HepG2 (cell line): Measurements from ENCODE around the gene SLC17A9. TPM values are rescaled to one million over a fixed set of nuclear protein-coding genes. Genes with fewer than 3 reads are reported as not detected.

Experiments used
- HOMEZ ChIP-seq: IDR thresholded peaks from 2 replicates; pipeline ENCODE4 v1.6.1; 2016; ENCODE audit warnings: low read depth
- HOXA9 ChIP-seq: sonication (generic); formaldehyde crosslinking; IDR thresholded peaks from 2 replicates; pipeline ENCODE4 v1.8.1; 2022; ENCODE audit warnings: missing genetic modification reagents, mild to moderate bottlenecking, moderate library complexity, borderline replicate concordance
- MEIS1 ChIP-seq: sonication (generic); formaldehyde crosslinking; IDR thresholded peaks from 2 replicates; pipeline ENCODE4 v1.9.0; 2021; ENCODE audit warnings: mild to moderate bottlenecking, missing genetic modification reagents, moderate library complexity, borderline replicate concordance
- NR2F6 ChIP-seq, 2 experiments: IDR thresholded peaks; 2 replicates each; pipeline ENCODE4 v1.6.1; 2016; ENCODE audit warnings: antibody characterized with exemption in 1 of 2, mild to moderate bottlenecking in 1 of 2
- SIX1 ChIP-seq: sonication (generic); formaldehyde crosslinking; IDR thresholded peaks from 2 replicates; pipeline ENCODE4 v1.4.0; 2020; ENCODE audit warnings: missing genetic modification reagents, borderline replicate concordance
- SOX13 ChIP-seq, 3 experiments: fragments of 450-650 bp in 1 of 3; sonication (generic) in 1 of 3; formaldehyde crosslinking in 1 of 3; IDR thresholded peaks in 2 of 3; conservative IDR thresholded peaks in 1 of 3; 2 replicates each; pipeline versions ENCODE4 v1.5.0 to v1.6.1; 2016 to 2020; ENCODE audit warnings: antibody characterized with exemption in 1 of 3, mild to moderate bottlenecking in 1 of 3, missing compliant biosample characterization in 1 of 3, missing genetic modification reagents in 1 of 3, moderate library complexity in 1 of 3
- SP5 ChIP-seq: IDR thresholded peaks from 2 replicates; pipeline ENCODE4 v1.6.1; 2016; ENCODE audit warnings: low read depth, borderline replicate concordance
- ZC3H13 ChIP-seq: sonication (generic); formaldehyde crosslinking; IDR thresholded peaks from 2 replicates; pipeline ENCODE4 v1.8.1; 2023; ENCODE audit warnings: mild to moderate bottlenecking, missing genetic modification reagents, moderate library complexity
- ZFP36L2 ChIP-seq: sonication (generic); formaldehyde crosslinking; IDR thresholded peaks from 2 replicates; pipeline ENCODE4 v1.4.0; 2020; ENCODE audit warnings: missing genetic modification reagents
- ZFP41 ChIP-seq: sonication (generic); formaldehyde crosslinking; IDR thresholded peaks from 2 replicates; pipeline ENCODE4 v1.4.0; 2020; ENCODE audit warnings: mild to moderate bottlenecking, missing genetic modification reagents, borderline replicate concordance
- ZNF3 ChIP-seq: IDR thresholded peaks from 2 replicates; pipeline ENCODE4 v1.7.0; 2017; ENCODE audit warnings: inconsistent platforms
- ZNF329 ChIP-seq: sonication (generic); formaldehyde crosslinking; IDR thresholded peaks from 2 replicates; pipeline ENCODE4 v1.9.0; 2021; ENCODE audit warnings: low read depth, mild to moderate bottlenecking, missing genetic modification reagents
- ZNF414 ChIP-seq: sonication (generic); formaldehyde crosslinking; IDR thresholded peaks from 2 replicates; pipeline ENCODE4 v1.5.0; 2020; ENCODE audit warnings: missing genetic modification reagents
- ZNF44 ChIP-seq: sonication (generic); formaldehyde crosslinking; IDR thresholded peaks from 2 replicates; pipeline ENCODE4 v1.5.1; 2020; ENCODE audit warnings: mild to moderate bottlenecking, missing genetic modification reagents
- ZNF484 ChIP-seq: sonication (generic); formaldehyde crosslinking; IDR thresholded peaks from 2 replicates; pipeline ENCODE4 v1.5.1; 2020; ENCODE audit warnings: mild to moderate bottlenecking, low read depth, missing genetic modification reagents, borderline replicate concordance
- ZNF496 ChIP-seq: sonication (generic); formaldehyde crosslinking; IDR thresholded peaks from 2 replicates; pipeline ENCODE4 v1.8.1; 2023; ENCODE audit warnings: mild to moderate bottlenecking, moderate library complexity, missing genetic modification reagents; ENCODE audit not compliant: insufficient replicate concordance
- ZNF672 ChIP-seq: sonication (generic); formaldehyde crosslinking; IDR thresholded peaks from 2 replicates; pipeline ENCODE4 v1.8.1; 2022; ENCODE audit warnings: missing genetic modification reagents
- ZSCAN25 ChIP-seq: sonication (generic); formaldehyde crosslinking; IDR thresholded peaks from 2 replicates; pipeline ENCODE4 v1.8.0; 2022; ENCODE audit warnings: mild to moderate bottlenecking, missing genetic modification reagents
- polyA plus RNA-seq, 8 experiments: library from polyadenylated mRNA; depleted of rRNA in 3 of 8; stranded (reverse) in 7 of 8; unstranded in 1 of 8; fragments of >200 nt; fragmentation: Illumina TruSeq in 4 of 8; extraction: Trizol in 4 of 8; gene quantifications; 2 replicates each; pipeline versions ENCODE4 v1.2.1 to v1.2.3, GENCODE V29; 2011 to 2016; ENCODE audit warnings: low read depth in 4 of 8, missing spikeins in 1 of 8, mixed read lengths in 1 of 8; ENCODE audit not compliant: insufficient read depth in 1 of 8
- total RNA-seq, 5 experiments: library from RNA; depleted of rRNA; stranded (reverse); fragments of >200 nt; fragmentation: Illumina TruSeq; extraction: Trizol; gene quantifications; 2 replicates each; pipeline ENCODE4 v1.2.3, GENCODE V29; 2016; ENCODE audit warnings: low read depth in 1 of 5
- TF ChIP-seq, protein P1 (sequence below): sonication (generic); formaldehyde crosslinking; IDR thresholded peaks from 2 replicates; pipeline ENCODE4 v1.4.0; 2020; ENCODE audit warnings: missing genetic modification reagents
- TF ChIP-seq, protein P2 (sequence below), 2 experiments: sonication (generic) in 1 of 2; formaldehyde crosslinking in 1 of 2; IDR thresholded peaks; 2 replicates each; pipeline versions ENCODE4 v1.4.0 to v1.6.1; 2016 to 2020; ENCODE audit warnings: borderline replicate concordance in 1 of 2, low read depth in 1 of 2, mild to moderate bottlenecking in 1 of 2, missing genetic modification reagents in 1 of 2

SLC17A9 gene
- total and polyA plus RNA-seq, 2 of the 13 experiments (the other 11 are each of a cell fraction or from before 2014, with no cell fraction given), result 110 to 191 TPM

GRCh38 chr20:62968378-62969178 is 16.1 kb downstream of the SLC17A9 start (continued):
- TF ChIP-seq SOX13 (IDR thresholded peaks at IDR 0.05) (no peak), SOX13 (CRISPR knock-in tag; conservative IDR thresholded peaks at IDR 0.05 in 1 of 2, IDR thresholded peaks at IDR 0.05 in 1 of 2) (no peak), ZC3H13 (CRISPR knock-in tag) (peak; percentile 93), ZNF3 (CRISPR knock-in tag) (no peak), ZNF672 (CRISPR knock-in tag) (peak; percentile 43; the same call in 1 of the 2 replicates), ZNF414 (CRISPR knock-in tag) (no peak), HOXA9 (CRISPR knock-in tag) (no peak), SIX1 (CRISPR knock-in tag) (no peak), MEIS1 (CRISPR knock-in tag) (0 out of 2 replicates have a peak, but pooled peaks have one; percentile 17), HOMEZ (CRISPR knock-in tag) (no peak), ZNF496 (CRISPR knock-in tag) (no peak), SP5 (no peak), ZSCAN25 (0 out of 2 replicates have a peak, but pooled peaks have one; percentile 50), ZNF329 (CRISPR knock-in tag) (no peak), ZNF44 (CRISPR knock-in tag) (no peak), ZNF484 (CRISPR knock-in tag) (no peak), ZFP41 (CRISPR knock-in tag) (no peak), NR2F6 (IDR thresholded peaks at IDR 0.05) (no peak), NR2F6 (CRISPR knock-in tag; IDR thresholded peaks at IDR 0.05) (no peak), ZFP36L2 (CRISPR knock-in tag) (no peak)
- TF ChIP-seq, protein P1, sequence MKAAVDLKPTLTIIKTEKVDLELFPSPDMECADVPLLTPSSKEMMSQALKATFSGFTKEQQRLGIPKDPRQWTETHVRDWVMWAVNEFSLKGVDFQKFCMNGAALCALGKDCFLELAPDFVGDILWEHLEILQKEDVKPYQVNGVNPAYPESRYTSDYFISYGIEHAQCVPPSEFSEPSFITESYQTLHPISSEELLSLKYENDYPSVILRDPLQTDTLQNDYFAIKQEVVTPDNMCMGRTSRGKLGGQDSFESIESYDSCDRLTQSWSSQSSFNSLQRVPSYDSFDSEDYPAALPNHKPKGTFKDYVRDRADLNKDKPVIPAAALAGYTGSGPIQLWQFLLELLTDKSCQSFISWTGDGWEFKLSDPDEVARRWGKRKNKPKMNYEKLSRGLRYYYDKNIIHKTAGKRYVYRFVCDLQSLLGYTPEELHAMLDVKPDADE (CRISPR knock-in tag), result no peak
- TF ChIP-seq, protein P2, sequence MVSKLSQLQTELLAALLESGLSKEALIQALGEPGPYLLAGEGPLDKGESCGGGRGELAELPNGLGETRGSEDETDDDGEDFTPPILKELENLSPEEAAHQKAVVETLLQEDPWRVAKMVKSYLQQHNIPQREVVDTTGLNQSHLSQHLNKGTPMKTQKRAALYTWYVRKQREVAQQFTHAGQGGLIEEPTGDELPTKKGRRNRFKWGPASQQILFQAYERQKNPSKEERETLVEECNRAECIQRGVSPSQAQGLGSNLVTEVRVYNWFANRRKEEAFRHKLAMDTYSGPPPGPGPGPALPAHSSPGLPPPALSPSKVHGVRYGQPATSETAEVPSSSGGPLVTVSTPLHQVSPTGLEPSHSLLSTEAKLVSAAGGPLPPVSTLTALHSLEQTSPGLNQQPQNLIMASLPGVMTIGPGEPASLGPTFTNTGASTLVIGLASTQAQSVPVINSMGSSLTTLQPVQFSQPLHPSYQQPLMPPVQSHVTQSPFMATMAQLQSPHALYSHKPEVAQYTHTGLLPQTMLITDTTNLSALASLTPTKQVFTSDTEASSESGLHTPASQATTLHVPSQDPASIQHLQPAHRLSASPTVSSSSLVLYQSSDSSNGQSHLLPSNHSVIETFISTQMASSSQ (IDR thresholded peaks at IDR 0.05; ENCODE audit: low read depth), result no peak
- TF ChIP-seq, protein P2 (CRISPR knock-in tag; IDR thresholded peaks at IDR 0.05; ENCODE audit: borderline replicate concordance), result 0 out of 2 replicates have a peak, but pooled peaks have one; percentile 25
